HCT116 (cell line): Measurements from ENCODE around the gene RASL10B. TPM values are rescaled to one million over a fixed set of nuclear protein-coding genes. Genes with fewer than 3 reads are reported as not detected.

Source experiments
- ATAC-seq: fragments of 200-7000 bp; cut with Tn5 transposase; 2 replicates; pipeline ENCODE4 v1.9.1; 2020; ENCODE audit warnings: mild to moderate bottlenecking, moderate library complexity
- BruUV-seq: library from RNA; stranded (reverse); fragments of 400-500 nt; replicated peaks from 2 replicates; lab custom pipeline; 2021; lab: Mats Ljungman, UMichigan
- CTCF ChIA-PET: fragments of 300-600 bp; sonication (Branson Sonifier 250); formaldehyde crosslinking; loops from one replicate; lab custom pipeline; 2021; ENCODE audit warnings: antibody characterized with exemption; lab: Charles Lee
- POLR2A ChIA-PET: fragments of 300-600, 350-600 bp; sonication (Branson Sonifier 250); formaldehyde crosslinking; loops from one replicate; lab custom pipeline; 2021; ENCODE audit warnings: antibody characterized with exemption; lab: Charles Lee
- RAD21 ChIA-PET, 2 experiments: fragments of 300-600 bp; sonication (Branson Sonifier 250); formaldehyde crosslinking; loops; one replicate each; lab custom pipeline; 2023; ENCODE audit warnings: low total read pairs in 2 of 2; ENCODE audit not compliant: uncharacterized antibody in 2 of 2, unreplicated experiment in 2 of 2, low non-redundant PET in 1 of 2; lab: Charles Lee
- DNase-seq: peaks from one replicate; pipeline ENCODE4 v3.0.0-alpha.2; 2010; ENCODE audit warnings: low read depth, low spot score
- H2AFZ ChIP-seq: fragments of 200-600 bp; shearing (Covaris generic), sonication (generic); 2 replicates; pipeline ENCODE4 v1.6.1; 2017; ENCODE audit warnings: low read depth, mixed run types, mixed read lengths, antibody characterized with exemption, low read length; ENCODE audit not compliant: poor library complexity, severe bottlenecking
- H3K27ac ChIP-seq: 2 replicates; pipeline ENCODE4 v1.5.1; 2012; ENCODE audit warnings: low read depth, low read length
- H3K27me3 ChIP-seq: fragments of 200-600 bp; sonication (generic); 2 replicates; pipeline ENCODE4 v1.6.1; 2016; ENCODE audit warnings: mixed run types, low read length, mixed read lengths; ENCODE audit not compliant: insufficient read depth
- H3K36me3 ChIP-seq, 2 experiments: fragments of 200-500 bp in 1 of 2; fragments of 200-600 bp in 1 of 2; sonication (Bioruptor generic) in 1 of 2; sonication (generic) in 1 of 2; 2 replicates each; pipeline versions ENCODE4 v1.5.1 to v1.6.1; 2014 to 2016; ENCODE audit warnings: low read length in 2 of 2, inconsistent platforms in 1 of 2, mixed read lengths in 1 of 2, mixed run types in 1 of 2; ENCODE audit not compliant: insufficient read depth in 2 of 2, control insufficient read depth in 1 of 2
- H3K4me1 ChIP-seq, 2 experiments: fragments of 200-600 bp in 1 of 2; sonication (generic) in 1 of 2; 2 replicates each; pipeline versions ENCODE4 v1.5.1 to v1.6.1; 2012 to 2017; ENCODE audit warnings: low read length in 2 of 2, inconsistent platforms in 1 of 2, mild to moderate bottlenecking in 1 of 2, mixed read lengths in 1 of 2, mixed run types in 1 of 2, moderate library complexity in 1 of 2; ENCODE audit not compliant: insufficient read depth in 2 of 2, control insufficient read depth in 1 of 2
- H3K4me2 ChIP-seq: fragments of 200-600 bp; sonication (generic); 2 replicates; pipeline ENCODE4 v1.6.1; 2017; ENCODE audit warnings: mixed run types, low read length, mixed read lengths
- H3K4me3 ChIP-seq, 2 experiments: fragments of 200-600 bp in 1 of 2; sonication (generic) in 1 of 2; replicated peaks in 1 of 2; 2 replicates each; pipeline ENCODE4 v1.5.1; 2011 to 2016; ENCODE audit warnings: low read length in 2 of 2, control low read depth in 1 of 2, low read depth in 1 of 2, mild to moderate bottlenecking in 1 of 2, mixed read lengths in 1 of 2, mixed run types in 1 of 2
- H3K79me2 ChIP-seq: fragments of 200-600 bp; sonication (generic); 2 replicates; pipeline ENCODE4 v1.6.1; 2017; ENCODE audit warnings: mild to moderate bottlenecking, mixed run types, low read length, moderate library complexity, mixed read lengths; ENCODE audit not compliant: insufficient read depth
- H3K9ac ChIP-seq: fragments of 200-600 bp; sonication (generic); 2 replicates; pipeline ENCODE4 v1.6.1; 2016; ENCODE audit warnings: low read length, mixed read lengths
- H3K9me2 ChIP-seq: fragments of 200-600 bp; sonication (generic), shearing (Covaris generic); 2 replicates; pipeline ENCODE4 v1.6.1; 2017; ENCODE audit warnings: mixed run types, mild to moderate bottlenecking, moderate library complexity; ENCODE audit not compliant: insufficient read depth
- H3K9me3 ChIP-seq, 2 experiments: fragments of 200-500 bp in 1 of 2; fragments of 200-600 bp in 1 of 2; sonication (Bioruptor generic) in 1 of 2; sonication (generic) in 1 of 2; 2 replicates each; pipeline ENCODE4 v1.6.1; 2014 to 2017; ENCODE audit warnings: low read length in 2 of 2, mixed read lengths in 2 of 2, inconsistent platforms in 1 of 2, low read depth in 1 of 2, mild to moderate bottlenecking in 1 of 2, mixed run types in 1 of 2, moderate library complexity in 1 of 2; ENCODE audit not compliant: control insufficient read depth in 1 of 2, insufficient read depth in 1 of 2
- H4K20me1 ChIP-seq: fragments of 200-600 bp; sonication (generic), shearing (Covaris generic); 2 replicates; pipeline ENCODE4 v1.6.1; 2017; ENCODE audit warnings: mixed run types, mild to moderate bottlenecking, moderate library complexity; ENCODE audit not compliant: insufficient read depth
- CEBPB ChIP-seq: IDR thresholded peaks from 2 replicates; pipeline ENCODE4 v1.6.1; 2012; ENCODE audit warnings: low read depth
- EGR1 ChIP-seq: IDR thresholded peaks from 2 replicates; pipeline ENCODE4 v1.6.1; 2012; ENCODE audit warnings: low read depth
- EZH2 ChIP-seq: fragments of 200-600 bp; sonication (generic); IDR thresholded peaks from 2 replicates; pipeline ENCODE4 v1.6.1; 2017; ENCODE audit warnings: antibody characterized with exemption, mixed run types
- EZH2phosphoT487 ChIP-seq: fragments of 200-600 bp; IDR thresholded peaks from 2 replicates; pipeline ENCODE4 v1.6.1; 2018; ENCODE audit warnings: antibody characterized with exemption, borderline replicate concordance
- FOSL1 ChIP-seq: IDR thresholded peaks from 2 replicates; pipeline ENCODE4 v1.6.1; 2012; ENCODE audit warnings: low read depth
- JUND ChIP-seq: IDR thresholded peaks from 2 replicates; pipeline ENCODE4 v1.6.1; 2012
- POLR2A ChIP-seq: IDR thresholded peaks from 2 replicates; pipeline ENCODE4 v1.7.0; 2011; ENCODE audit warnings: borderline replicate concordance; ENCODE audit not compliant: insufficient read depth, insufficient read length; ENCODE audit errors: extremely low read depth
- RAD21 ChIP-seq: IDR thresholded peaks from 2 replicates; pipeline ENCODE4 v1.6.1; 2012; ENCODE audit warnings: low read depth, mild to moderate bottlenecking
- SIN3A ChIP-seq: IDR thresholded peaks from 2 replicates; pipeline ENCODE4 v1.6.1; 2012; ENCODE audit warnings: low read depth
- SRF ChIP-seq: IDR thresholded peaks from 2 replicates; pipeline ENCODE4 v1.6.1; 2012; ENCODE audit warnings: low read depth
- TCF7L2 ChIP-seq: IDR thresholded peaks from 2 replicates; pipeline ENCODE4 v1.7.0; 2011; ENCODE audit warnings: borderline replicate concordance, inconsistent platforms; ENCODE audit not compliant: insufficient read depth, insufficient read length; ENCODE audit errors: extremely low read depth
- YY1 ChIP-seq: IDR thresholded peaks from 2 replicates; pipeline ENCODE4 v1.6.1; 2011; ENCODE audit warnings: low read length, low read depth, moderate library complexity, mild to moderate bottlenecking; ENCODE audit not compliant: insufficient replicate concordance; ENCODE audit errors: extremely low read depth
- ZFX ChIP-seq: fragments of 450-650 bp; IDR thresholded peaks from 2 replicates; pipeline ENCODE4 v1.6.1; 2017
- ZNF274 ChIP-seq: fragments of 200-500 bp; sonication (Bioruptor generic); IDR thresholded peaks from 2 replicates; pipeline ENCODE4 v1.6.1; 2014; ENCODE audit warnings: mild to moderate bottlenecking, low read depth, low read length, inconsistent platforms
- intact Hi-C: fragments of 100-400 bp; cut with micrococcal nuclease; formaldehyde crosslinking; loops from 2 replicates; pipeline ENCODE4 v1.10.0; 2022
- total RNA-seq: library from RNA; stranded (reverse); gene quantifications from one replicate; pipeline ENCODE4 v1.2.1, GENCODE V29; 2021; ENCODE audit not compliant: unreplicated experiment
- TF ChIP-seq, protein P1 (sequence below): IDR thresholded peaks from 2 replicates; pipeline ENCODE4 v1.6.1; 2012
- TF ChIP-seq, protein P2 (sequence below): IDR thresholded peaks from 2 replicates; pipeline ENCODE4 v1.6.1; 2011; ENCODE audit warnings: mild to moderate bottlenecking, low read length, moderate library complexity; ENCODE audit not compliant: insufficient replicate concordance; ENCODE audit errors: extremely low read depth
- TF ChIP-seq, protein P3 (sequence below), 3 experiments: fragments of 200-600 bp in 1 of 3; sonication (generic) in 1 of 3; IDR thresholded peaks in 2 of 3; conservative IDR thresholded peaks in 1 of 3; 2 replicates each; pipeline ENCODE4 v1.5.1; 2012 to 2017; ENCODE audit warnings: low read depth in 2 of 3, low read length in 2 of 3, antibody characterized with exemption in 1 of 3, borderline replicate concordance in 1 of 3, control low read depth in 1 of 3, mild to moderate bottlenecking in 1 of 3, mixed read lengths in 1 of 3, mixed run types in 1 of 3, moderate library complexity in 1 of 3; ENCODE audit not compliant: insufficient read depth in 1 of 3

Gene RASL10B
- total RNA-seq, 1 experiment from 2014 or later: 0.15 TPM

DNA sequence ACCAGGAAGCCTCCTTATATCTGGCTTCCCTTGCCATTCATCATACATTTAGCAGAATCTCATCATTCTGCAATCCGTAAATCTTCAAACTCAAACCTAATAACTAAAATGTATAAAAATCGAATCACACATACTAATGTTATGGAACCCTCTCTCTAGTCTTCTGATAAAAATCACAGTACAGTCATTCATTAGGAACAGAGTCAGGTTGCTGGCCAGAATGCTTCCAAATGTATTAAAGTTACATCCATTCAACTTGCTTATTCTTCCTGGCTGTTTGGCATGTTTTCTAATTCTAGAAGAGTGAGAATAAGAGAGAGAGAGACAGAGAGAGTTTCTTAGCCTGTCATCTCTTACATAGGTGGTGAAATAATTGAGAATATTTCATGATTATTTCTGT lies 16.5 kb upstream of the RASL10B start:
- no peak overlapping the region for H3K4me3 ChIP-seq
- no peaks in the 10 kb centered on the region for H3K9me3 ChIP-seq
- no peak overlapping the region for H3K4me2 ChIP-seq
- H2AFZ ChIP-seq: no peak overlapping the region
- H3K9me2 ChIP-seq: no peaks in the 10 kb centered on the region
- DNase-seq: no peak
- no peak for ATAC-seq
- no TSS peak for BruUV-seq
- H3K79me2 ChIP-seq: no peaks in the 10 kb centered on the region
- ChIA-PET POLR2A (no interaction called here), CTCF (no interaction called here), RAD21 (no interaction called here)
- TF ChIP-seq YY1 (no peak), EZH2 (no peak), POLR2A (no peak), RAD21 (no peak), SIN3A (no peak), SRF (no peak), ZNF274 (no peak), TCF7L2 (no peak)
- intact Hi-C loops: no loop called here
- H3K9ac ChIP-seq: no peak overlapping the region
- peaks cover 14 to 30% of the 10 kb centered on the region in 2 experiments; a peak in 3 of 4 replicates for H3K36me3 ChIP-seq
- H3K27ac ChIP-seq: no peak overlapping the region
- H3K4me1 ChIP-seq: no peaks in the 10 kb centered on the region
- no peaks in the 10 kb centered on the region for H3K27me3 ChIP-seq
- no peaks in the 10 kb centered on the region for H4K20me1 ChIP-seq

DNA sequence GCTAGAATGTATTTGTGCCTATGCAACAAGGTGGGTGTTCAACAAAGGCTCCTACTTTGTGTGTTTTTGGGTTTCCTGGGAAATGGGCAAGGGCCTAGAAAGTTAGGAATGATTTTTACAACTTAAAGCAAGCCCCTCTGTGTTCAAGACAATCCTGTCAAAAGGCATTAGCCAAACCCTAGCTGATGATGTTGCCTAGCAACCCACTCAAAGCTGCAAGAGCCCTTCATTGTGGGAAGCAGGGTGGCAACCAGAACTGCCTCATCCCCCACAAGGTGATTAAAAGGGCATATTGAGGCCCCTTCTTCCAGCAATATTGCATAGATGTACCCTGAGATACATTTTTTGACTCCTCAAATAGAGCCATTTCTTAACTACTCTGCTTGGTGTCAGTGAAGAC lies 16.0 kb upstream of the RASL10B start:
- CTCF ChIA-PET: no interaction called here

More for the DNA sequence above, 16.0 kb upstream of the RASL10B start:
- TF ChIP-seq FOSL1 (no peak), EZH2phosphoT487 (no peak), ZNF274 (no peak), ZFX (no peak), RAD21 (no peak), CEBPB (no peak), YY1 (no peak), TCF7L2 (no peak), EGR1 (no peak), JUND (no peak)
- TF ChIP-seq, protein P1, sequence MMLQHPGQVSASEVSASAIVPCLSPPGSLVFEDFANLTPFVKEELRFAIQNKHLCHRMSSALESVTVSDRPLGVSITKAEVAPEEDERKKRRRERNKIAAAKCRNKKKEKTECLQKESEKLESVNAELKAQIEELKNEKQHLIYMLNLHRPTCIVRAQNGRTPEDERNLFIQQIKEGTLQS: no peak
- TF ChIP-seq, protein P2, sequence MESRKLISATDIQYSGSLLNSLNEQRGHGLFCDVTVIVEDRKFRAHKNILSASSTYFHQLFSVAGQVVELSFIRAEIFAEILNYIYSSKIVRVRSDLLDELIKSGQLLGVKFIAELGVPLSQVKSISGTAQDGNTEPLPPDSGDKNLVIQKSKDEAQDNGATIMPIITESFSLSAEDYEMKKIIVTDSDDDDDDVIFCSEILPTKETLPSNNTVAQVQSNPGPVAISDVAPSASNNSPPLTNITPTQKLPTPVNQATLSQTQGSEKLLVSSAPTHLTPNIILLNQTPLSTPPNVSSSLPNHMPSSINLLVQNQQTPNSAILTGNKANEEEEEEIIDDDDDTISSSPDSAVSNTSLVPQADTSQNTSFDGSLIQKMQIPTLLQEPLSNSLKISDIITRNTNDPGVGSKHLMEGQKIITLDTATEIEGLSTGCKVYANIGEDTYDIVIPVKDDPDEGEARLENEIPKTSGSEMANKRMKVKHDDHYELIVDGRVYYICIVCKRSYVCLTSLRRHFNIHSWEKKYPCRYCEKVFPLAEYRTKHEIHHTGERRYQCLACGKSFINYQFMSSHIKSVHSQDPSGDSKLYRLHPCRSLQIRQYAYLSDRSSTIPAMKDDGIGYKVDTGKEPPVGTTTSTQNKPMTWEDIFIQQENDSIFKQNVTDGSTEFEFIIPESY: no peak
- TF ChIP-seq, protein P3, sequence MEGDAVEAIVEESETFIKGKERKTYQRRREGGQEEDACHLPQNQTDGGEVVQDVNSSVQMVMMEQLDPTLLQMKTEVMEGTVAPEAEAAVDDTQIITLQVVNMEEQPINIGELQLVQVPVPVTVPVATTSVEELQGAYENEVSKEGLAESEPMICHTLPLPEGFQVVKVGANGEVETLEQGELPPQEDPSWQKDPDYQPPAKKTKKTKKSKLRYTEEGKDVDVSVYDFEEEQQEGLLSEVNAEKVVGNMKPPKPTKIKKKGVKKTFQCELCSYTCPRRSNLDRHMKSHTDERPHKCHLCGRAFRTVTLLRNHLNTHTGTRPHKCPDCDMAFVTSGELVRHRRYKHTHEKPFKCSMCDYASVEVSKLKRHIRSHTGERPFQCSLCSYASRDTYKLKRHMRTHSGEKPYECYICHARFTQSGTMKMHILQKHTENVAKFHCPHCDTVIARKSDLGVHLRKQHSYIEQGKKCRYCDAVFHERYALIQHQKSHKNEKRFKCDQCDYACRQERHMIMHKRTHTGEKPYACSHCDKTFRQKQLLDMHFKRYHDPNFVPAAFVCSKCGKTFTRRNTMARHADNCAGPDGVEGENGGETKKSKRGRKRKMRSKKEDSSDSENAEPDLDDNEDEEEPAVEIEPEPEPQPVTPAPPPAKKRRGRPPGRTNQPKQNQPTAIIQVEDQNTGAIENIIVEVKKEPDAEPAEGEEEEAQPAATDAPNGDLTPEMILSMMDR (IDR thresholded peaks at IDR 0.05 in 2 of 3, conservative IDR thresholded peaks at IDR 0.05 in 1 of 3; ENCODE audit: borderline replicate concordance in 1 of 3, insufficient read depth in 1 of 3, low read depth in 2 of 3, low read length in 2 of 3): no peak
- intact Hi-C loops: no loop called here
- Histone ChIP-seq H3K9ac (no peak overlapping the region), H3K27ac (no peak overlapping the region), H4K20me1 (no peaks in the 10 kb centered on the region), H3K9me2 (no peaks in the 10 kb centered on the region), H3K27me3 (no peaks in the 10 kb centered on the region), H3K9me3 (no peaks in the 10 kb centered on the region), H2AFZ (no peak overlapping the region), H3K79me2 (no peaks in the 10 kb centered on the region), H3K4me2 (no peak overlapping the region), H3K4me3 (no peak overlapping the region), H3K4me1 (no peaks in the 10 kb centered on the region), H3K36me3 (peaks cover 14 to 29% of the 10 kb centered on the region in 2 experiments; a peak in 3 of 4 replicates)
- no TSS peak for BruUV-seq
- DNase-seq: no peak
- RAD21 ChIA-PET: no interaction called here
- POLR2A ChIA-PET: no interaction called here
- no peak for ATAC-seq
